ENCODE measurements around the gene FBXW12.
"Not testable (repeated sequence)": the region's sequence is repeated elsewhere in the genome, so short reads cannot be mapped to it uniquely, and the experiment has no call there.

Gene FBXW12

GRCh38 chr3:48387634-48388033 is 15.6 kb downstream of the FBXW12 start:
- DNase-seq (ENCODE audit: low read depth): no peak

GRCh38 chr3:48388966-48389365 is 16.9 kb downstream of the FBXW12 start:
- DNase-seq (ENCODE audit: low read depth): no peak

- no peak for DNase-seq (ENCODE audit: low read depth)
These were observed 22.4 kb downstream of the FBXW12 start for GRCh38 chr3:48394391-48394790.

- DNase-seq (ENCODE audit: low read depth): no peak
These were observed 23.7 kb downstream of the FBXW12 start for GRCh38 chr3:48395714-48396113.

- DNase-seq (ENCODE audit: low read depth): no peak
These were observed 26.0 kb downstream of the FBXW12 start for GRCh38 chr3:48397767-48398681.

GRCh38 chr3:48398701-48399386 is 26.8 kb downstream of the FBXW12 start:
- DNase-seq (ENCODE audit: low read depth): no peak

- no peak for DNase-seq (ENCODE audit: low read depth)
These were observed 27.6 kb downstream of the FBXW12 start for GRCh38 chr3:48399387-48400172.

- peak; percentile 45 for DNase-seq (ENCODE audit: low read depth)
These were observed 28.9 kb downstream of the FBXW12 start for GRCh38 chr3:48400824-48401433.

GRCh38 chr3:48401434-48401901 is 29.4 kb downstream of the FBXW12 start:
- not testable (repeated sequence) for DNase-seq (ENCODE audit: low read depth)

GRCh38 chr3:48402281-48402732 is 30.3 kb downstream of the FBXW12 start:
- DNase-seq (ENCODE audit: low read depth): no peak

GRCh38 chr3:48402907-48403306 is 30.9 kb downstream of the FBXW12 start:
- no peak for DNase-seq (ENCODE audit: low read depth)

- DNase-seq (ENCODE audit: low read depth): no peak
These were observed 31.8 kb downstream of the FBXW12 start for GRCh38 chr3:48403533-48404439.

- no peak for DNase-seq (ENCODE audit: low read depth)
These were observed 32.7 kb downstream of the FBXW12 start for GRCh38 chr3:48404440-48405342.

GRCh38 chr3:48405343-48405881 is 33.4 kb downstream of the FBXW12 start:
- no peak for DNase-seq (ENCODE audit: low read depth)

- no peak for DNase-seq (ENCODE audit: low read depth)
These were observed 34.0 kb downstream of the FBXW12 start for GRCh38 chr3:48405971-48406370.

GRCh38 chr3:48406443-48407431 is 34.7 kb downstream of the FBXW12 start:
- no peak for DNase-seq (ENCODE audit: low read depth)

GRCh38 chr3:48407542-48408099 is 35.6 kb downstream of the FBXW12 start:
- DNase-seq (ENCODE audit: low read depth): no peak

- no peak for DNase-seq (ENCODE audit: low read depth)
These were observed 36.8 kb downstream of the FBXW12 start for GRCh38 chr3:48408823-48409281.

Measured in stimulated activated CD8-positive, alpha-beta memory T cell treated with anti-CD3 and anti-CD28 coated beads, Interleukin-12 subunit alpha, Interleukin-12 subunit beta, amount 100 ng/mL, for 1 hour (primary cell).